Measurements from ENCODE around the gene TBC1D1. TPM values are rescaled to one million over a fixed set of nuclear protein-coding genes. Genes with fewer than 3 reads are reported as not detected.

The TBC1D1 gene
- total and polyA plus RNA-seq, 10 donors: 49.3 to 142 (median 95.5) TPM

GRCh38 chr4:37910091-37910486 lies 19.2 kb downstream of the TBC1D1 start:
- Histone ChIP-seq H3K9me3 (no peaks in the 10 kb centered on the region), H3K4me3 (no peak overlapping the region), H3K27me3 (replicated peaks in 1 of 7) (no peaks in the 10 kb centered on the region), H3K4me1 (peaks cover 0 to 37% (median 2%) of the 10 kb centered on the region in 6 donors), H3K36me3 (peaks cover 0 to 40% (median 0%) of the 10 kb centered on the region in 6 donors), H3K27ac (no peak overlapping the region)
- WGBS, 5 donors: 85 to 97% (median 93%) methylated on average over 1 of the region's 1 CpG
- TF ChIP-seq POLR2A (IDR thresholded peaks at IDR 0.05): no peak
- no peak for TF ChIP-seq CTCF (IDR thresholded peaks at IDR 0.05 in 8 of 11, conservative IDR thresholded peaks at IDR 0.05 in 3 of 11)
- no peak for TF ChIP-seq POLR2AphosphoS5 (IDR thresholded peaks at IDR 0.05)
- intact Hi-C loops (cut with DNase I; ENCODE audit: low total_unique reads): no loop called here
- DNase-seq: no peak

- Histone ChIP-seq H3K27me3 (replicated peaks in 1 of 7) (no peaks in the 10 kb centered on the region), H3K36me3 (peaks cover 0 to 26% (median 0%) of the 10 kb centered on the region in 6 donors), H3K9me3 (no peaks in the 10 kb centered on the region), H3K4me3 (no peak overlapping the region), H3K4me1 (peaks cover 0 to 16% (median 0%) of the 10 kb centered on the region in 6 donors), H3K27ac (no peak overlapping the region)
- intact Hi-C loops (cut with DNase I; ENCODE audit: low total_unique reads): no loop called here
- 91 to 98% (median 95%) methylated on average over 3 of the region's 3 CpGs for WGBS, 5 donors
- TF ChIP-seq POLR2A (IDR thresholded peaks at IDR 0.05) (no peak), CTCF (IDR thresholded peaks at IDR 0.05 in 8 of 11, conservative IDR thresholded peaks at IDR 0.05 in 3 of 11) (no peak), POLR2AphosphoS5 (IDR thresholded peaks at IDR 0.05) (no peak)
- no peak for DNase-seq
These were observed 23.7 kb downstream of the TBC1D1 start for GRCh38 chr4:37914539-37914938.

GRCh38 chr4:37917388-37917787 lies 26.5 kb downstream of the TBC1D1 start:
- H3K27me3 ChIP-seq (replicated peaks in 1 of 7): no peaks in the 10 kb centered on the region
- no peak for DNase-seq
- peaks cover 0 to 27% (median 0%) of the 10 kb centered on the region in 6 donors for H3K4me1 ChIP-seq
- no peak overlapping the region for H3K4me3 ChIP-seq
- intact Hi-C loops (cut with DNase I; ENCODE audit: low total_unique reads): no loop called here
- no peak overlapping the region for H3K27ac ChIP-seq
- TF ChIP-seq POLR2AphosphoS5 (IDR thresholded peaks at IDR 0.05) (no peak), CTCF (IDR thresholded peaks at IDR 0.05 in 8 of 11, conservative IDR thresholded peaks at IDR 0.05 in 3 of 11) (no peak), POLR2A (IDR thresholded peaks at IDR 0.05) (no peak)
- WGBS, 5 donors: 95 to 99% (median 98%) methylated on average over 7 of the region's 7 CpGs
- peaks cover 0 to 28% (median 0%) of the 10 kb centered on the region in 6 donors for H3K36me3 ChIP-seq
- H3K9me3 ChIP-seq: no peaks in the 10 kb centered on the region

- DNase-seq: no peak
- peaks cover 0 to 41% (median 0%) of the 10 kb centered on the region in 6 donors for H3K36me3 ChIP-seq
- no peaks in the 10 kb centered on the region for H3K27me3 ChIP-seq (replicated peaks in 1 of 7)
- intact Hi-C loops (cut with DNase I; ENCODE audit: low total_unique reads): no loop called here
- H3K4me1 ChIP-seq: peaks cover 0 to 27% (median 0%) of the 10 kb centered on the region in 6 donors
- whole genome bisulfite sequencing, 5 donors: 83 to 92% (median 89%) methylated on average over 3 of the region's 3 CpGs
- H3K4me3 ChIP-seq: no peak overlapping the region
- no peak overlapping the region for H3K27ac ChIP-seq
- H3K9me3 ChIP-seq: peaks cover 0 to 7% (median 0%) of the 10 kb centered on the region in 8 donors
- TF ChIP-seq CTCF (IDR thresholded peaks at IDR 0.05 in 8 of 11, conservative IDR thresholded peaks at IDR 0.05 in 3 of 11): no peak
- no peak for TF ChIP-seq POLR2AphosphoS5 (IDR thresholded peaks at IDR 0.05)
- no peak for TF ChIP-seq POLR2A (IDR thresholded peaks at IDR 0.05)
These were observed 27.8 kb downstream of the TBC1D1 start for GRCh38 chr4:37918653-37919052.

All from spleen (tissue), 11 donors.